Muscle of arm (tissue), 12 donors: ENCODE results near the gene MAST2. TPM values are rescaled to one million over a fixed set of nuclear protein-coding genes. Genes with fewer than 3 reads are reported as not detected.
"Not testable (repeated sequence)": the region's sequence is repeated elsewhere in the genome, so short reads cannot be mapped to it uniquely, and the experiment has no call there.

Experiments
- DNase-seq: peaks from one replicate; pipeline ENCODE4 v3.0.0-alpha.2; 2013
- polyA plus RNA-seq, 12 donors: library from polyadenylated mRNA; unstranded; fragments of 120-200 nt; gene quantifications; one replicate each; pipeline ENCODE4 v1.2.1, GENCODE V29; 2013; ENCODE audit not compliant: insufficient read length in 12 of 12

The MAST2 gene
- polyA plus RNA-seq, 12 donors, result 62.1 to 98.1 (median 78.3) TPM; not detected in 1

GRCh38 chr1:45892068-45892785 is 88.8 kb downstream of the MAST2 start:
- peak; percentile 43 for DNase-seq

- no peak for DNase-seq
Measured at GRCh38 chr1:45894331-45894730, 90.9 kb downstream of the MAST2 start.

GRCh38 chr1:45894921-45895320 is 91.5 kb downstream of the MAST2 start:
- DNase-seq, result no peak

DNA sequence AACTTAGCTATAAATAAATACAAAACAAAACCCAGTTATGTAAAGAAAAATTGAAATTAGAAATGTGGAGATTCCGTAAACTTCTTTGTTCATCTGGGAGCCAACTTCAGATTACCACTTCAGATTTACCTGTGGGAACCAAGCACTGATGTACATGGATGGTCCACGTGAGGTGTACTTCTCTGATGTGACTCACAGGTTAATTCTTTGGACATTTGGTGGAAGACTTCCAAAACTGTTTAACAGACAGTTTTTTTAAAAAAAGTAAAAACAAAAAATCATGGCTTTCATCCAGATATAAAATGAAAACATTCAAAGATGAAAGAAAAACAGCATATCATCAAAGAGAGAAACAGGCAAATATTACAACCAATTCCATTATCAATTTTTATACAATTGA is 92.0 kb downstream of the MAST2 start:
- no peak for DNase-seq

- DNase-seq, result no peak
Measured at GRCh38 chr1:45906883-45907282, 103.5 kb downstream of the MAST2 start.

GRCh38 chr1:45908611-45909140 is 105.3 kb downstream of the MAST2 start:
- no peak for DNase-seq

GRCh38 chr1:45911634-45912033 is 108.2 kb downstream of the MAST2 start:
- no peak for DNase-seq

DNA sequence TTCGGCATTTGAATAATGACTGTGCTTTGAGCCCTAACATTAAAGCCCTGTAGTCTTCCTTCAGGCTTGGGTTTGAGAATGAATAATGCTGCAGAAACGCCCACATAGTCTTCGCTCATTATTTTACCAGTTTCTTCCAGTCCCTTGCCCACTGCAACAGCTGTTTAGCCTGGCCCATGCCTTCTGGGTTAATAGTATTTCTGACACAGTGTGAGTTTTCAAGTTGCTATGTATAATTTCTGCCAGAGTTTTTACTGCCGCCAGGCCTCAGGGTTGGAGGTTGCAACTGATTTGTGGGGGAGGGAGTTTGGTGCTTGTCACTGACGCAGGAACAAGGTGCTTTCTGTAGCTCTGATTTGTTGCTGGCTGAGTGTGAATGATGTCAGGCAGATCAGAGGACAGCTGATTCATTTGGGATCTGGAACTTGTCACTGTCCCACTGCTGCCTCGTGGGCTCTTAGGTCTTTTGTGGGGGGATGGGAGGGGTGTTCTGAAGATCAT is 109.8 kb downstream of the MAST2 start:
- peak; percentile 18 for DNase-seq

DNA sequence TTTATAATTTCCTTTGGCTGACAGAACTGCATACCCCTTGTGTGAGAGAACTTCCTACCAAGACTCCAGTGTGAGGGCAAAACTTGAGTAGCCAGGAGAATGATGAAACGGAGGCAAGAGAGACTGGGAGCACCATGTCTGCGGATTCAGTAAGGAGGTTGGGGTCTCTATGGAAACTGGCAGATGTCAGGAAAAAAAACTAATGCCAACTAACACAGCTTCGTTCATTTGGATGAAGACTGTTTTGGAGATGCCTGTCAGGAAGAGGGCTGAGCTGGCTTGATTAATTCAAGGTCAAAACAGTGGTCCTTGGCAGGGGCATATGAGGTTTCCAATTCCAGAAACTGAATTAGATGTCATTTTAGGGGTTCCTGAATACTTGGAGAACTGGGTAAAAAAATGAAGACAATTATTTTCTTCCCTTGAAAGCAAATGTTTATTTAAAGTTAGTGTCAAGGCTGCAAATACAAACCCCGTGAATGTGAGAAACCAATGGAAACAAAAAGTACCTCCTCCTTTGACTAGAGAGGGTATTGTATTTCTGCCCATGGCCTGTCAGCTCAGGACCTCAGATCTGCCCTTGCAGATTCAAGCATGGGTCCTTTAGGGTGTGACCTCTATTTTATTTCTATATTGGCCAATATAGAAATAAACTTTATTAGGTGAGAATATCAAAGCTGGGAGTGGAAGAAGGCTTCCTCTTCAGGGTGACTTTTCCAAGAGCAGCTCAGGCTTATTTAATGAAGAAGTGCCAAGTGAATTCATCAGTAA is 110.5 kb downstream of the MAST2 start:
- no peak for DNase-seq

GRCh38 chr1:45914836-45915235 is 111.4 kb downstream of the MAST2 start:
- DNase-seq, result no peak

DNA sequence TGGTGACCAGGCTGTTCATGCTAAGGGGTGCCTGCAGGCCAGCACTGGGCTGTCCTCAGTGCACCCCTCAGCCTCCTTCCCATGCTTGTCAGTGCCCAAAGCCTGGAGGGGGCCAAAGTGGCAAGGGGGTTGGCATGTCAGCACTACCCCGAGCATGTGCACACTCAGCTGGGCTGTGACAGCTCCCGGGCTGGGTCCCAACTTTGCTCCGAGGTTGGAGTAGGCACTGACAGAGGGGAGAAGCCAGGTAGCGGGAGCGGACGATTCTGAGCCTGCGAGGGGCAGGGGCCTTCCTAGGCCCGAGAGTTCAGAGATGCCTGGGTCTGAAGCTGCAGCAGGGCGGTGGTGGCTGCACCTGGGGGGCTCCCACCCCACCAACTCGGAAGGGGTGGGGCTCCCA is 119.0 kb downstream of the MAST2 start:
- DNase-seq, result no peak

GRCh38 chr1:45922813-45923212 is 119.4 kb downstream of the MAST2 start:
- no peak for DNase-seq

DNA sequence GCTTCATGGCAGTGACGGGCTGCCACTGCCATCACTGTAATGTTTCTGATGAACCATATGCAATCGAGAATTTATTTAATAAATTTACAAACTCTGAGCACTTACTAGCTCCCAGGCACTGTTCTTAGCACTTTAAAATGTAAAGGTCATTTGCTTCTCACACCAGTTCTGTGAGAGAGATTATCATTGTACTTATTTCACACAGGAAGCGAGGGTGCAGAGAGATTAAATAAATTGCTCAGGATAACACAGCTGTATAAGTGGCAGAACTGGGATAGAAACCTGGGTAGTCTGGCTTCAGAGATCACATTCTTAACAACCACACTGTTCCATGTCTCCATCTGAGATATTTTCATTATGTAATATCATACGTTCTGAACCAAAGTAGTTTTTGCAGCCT is 119.9 kb downstream of the MAST2 start:
- no peak for DNase-seq

DNA sequence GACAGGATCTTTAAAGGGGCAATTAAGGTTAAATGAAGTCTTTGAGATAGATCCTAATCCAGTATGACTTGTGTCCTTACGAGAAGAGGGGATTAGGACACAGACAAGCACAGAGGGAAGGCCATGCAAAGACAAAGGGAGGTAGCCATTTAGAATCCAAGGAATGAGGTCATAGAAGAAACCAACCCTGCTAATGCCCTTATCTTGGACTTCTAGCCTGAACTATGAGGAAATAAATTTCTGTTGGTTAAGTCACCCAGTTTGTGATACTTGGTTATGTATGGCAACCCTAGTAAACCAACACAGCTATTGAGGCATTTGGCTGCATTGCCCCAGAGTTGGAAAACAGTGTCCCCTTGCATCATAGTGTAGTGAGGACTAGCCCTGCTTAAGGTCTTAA is 121.3 kb downstream of the MAST2 start:
- DNase-seq, result no peak

GRCh38 chr1:45925728-45926287 is 122.4 kb downstream of the MAST2 start:
- DNase-seq, result no peak

- DNase-seq, result no peak
Measured at GRCh38 chr1:45926330-45926729, 122.9 kb downstream of the MAST2 start.

- DNase-seq, result not testable (repeated sequence)
Measured at GRCh38 chr1:45927231-45927915, 124.0 kb downstream of the MAST2 start.

DNA sequence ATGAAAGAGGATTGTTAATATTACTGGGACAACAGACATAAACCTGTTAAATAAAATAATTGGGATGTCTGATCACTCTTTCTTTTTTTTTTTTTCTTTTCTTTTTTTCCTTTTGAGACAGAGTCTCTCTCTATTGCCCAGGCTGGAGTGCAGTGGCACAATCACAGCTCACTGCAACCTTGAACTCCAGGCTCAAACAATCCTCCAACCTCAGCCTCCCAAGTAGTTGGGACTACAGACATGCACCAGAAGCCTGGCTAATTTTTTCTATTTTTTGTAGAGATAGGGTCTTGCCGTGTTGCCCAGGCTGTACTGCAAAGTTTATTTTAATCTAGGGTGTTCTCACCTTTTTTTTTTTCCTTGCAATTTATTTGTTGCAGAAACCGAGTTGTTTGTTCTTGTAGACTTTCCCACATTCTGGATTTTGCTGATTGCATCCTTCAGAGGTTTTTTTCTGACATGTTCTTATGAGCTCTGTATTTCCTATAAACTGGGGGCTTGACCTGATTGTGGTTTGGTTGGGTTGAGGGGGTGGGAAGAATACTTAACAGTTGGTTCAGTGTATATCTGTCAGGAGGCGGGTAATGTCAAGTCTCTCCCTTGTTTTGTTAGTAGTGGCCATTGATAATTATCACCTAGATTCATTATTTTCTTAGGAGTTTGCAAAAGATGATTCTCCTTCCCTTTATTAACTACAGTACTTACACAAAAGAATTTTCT is 125.2 kb downstream of the MAST2 start:
- no peak for DNase-seq

- no peak for DNase-seq
Measured at GRCh38 chr1:45929257-45929687, 125.9 kb downstream of the MAST2 start.

DNA sequence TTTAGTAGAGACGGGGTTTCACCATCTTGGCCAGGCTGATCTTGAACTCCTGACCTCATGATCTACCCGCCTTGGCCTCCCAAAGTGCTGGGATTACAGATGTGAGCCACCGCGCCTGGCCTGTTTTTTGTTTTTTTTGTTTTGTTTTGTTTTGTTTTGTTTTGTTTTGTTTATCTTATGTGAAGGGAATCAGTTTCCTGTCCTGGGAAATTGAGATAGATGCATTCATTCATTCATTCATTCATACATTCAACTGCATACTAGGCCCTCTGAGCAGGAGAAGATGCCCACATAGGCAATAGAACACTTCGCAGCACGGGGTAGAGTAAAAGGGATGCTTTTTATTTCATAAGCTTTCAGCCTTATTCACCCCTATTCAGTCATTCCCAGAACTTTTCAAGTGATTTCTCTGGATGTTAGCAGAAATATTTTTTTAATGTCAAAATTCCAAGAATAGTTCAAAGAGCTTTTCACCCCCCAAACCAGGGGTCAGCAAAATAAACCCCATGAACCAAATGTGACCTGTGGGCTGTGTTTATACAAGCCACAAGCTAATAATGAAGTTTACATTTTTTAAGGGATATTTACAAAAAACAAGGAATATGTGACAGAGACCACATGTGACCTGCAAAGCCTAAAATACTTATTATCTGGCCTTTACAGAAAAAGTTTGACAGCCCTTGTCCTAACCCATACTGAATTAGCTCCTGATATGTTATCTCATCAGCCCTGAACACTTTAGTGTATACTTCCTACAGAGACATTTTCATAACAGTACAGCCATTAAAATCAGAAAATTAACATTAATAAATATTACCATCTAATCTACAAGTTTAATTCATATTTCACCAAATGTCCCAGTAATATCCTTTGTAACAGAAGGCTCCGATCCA is 127.1 kb downstream of the MAST2 start:
- no peak for DNase-seq
